SW 1271 (cell line): ENCODE results near the gene HES7.

Experiments
- DNase-seq, 2 experiments: peaks; one replicate each; lab custom pipeline; 2025; lab: John Stamatoyannopoulos, UW

Gene HES7

GRCh38 chr17:8072729-8073461 lies 51.0 kb downstream of the HES7 start:
- DNase-seq: no peak

DNA sequence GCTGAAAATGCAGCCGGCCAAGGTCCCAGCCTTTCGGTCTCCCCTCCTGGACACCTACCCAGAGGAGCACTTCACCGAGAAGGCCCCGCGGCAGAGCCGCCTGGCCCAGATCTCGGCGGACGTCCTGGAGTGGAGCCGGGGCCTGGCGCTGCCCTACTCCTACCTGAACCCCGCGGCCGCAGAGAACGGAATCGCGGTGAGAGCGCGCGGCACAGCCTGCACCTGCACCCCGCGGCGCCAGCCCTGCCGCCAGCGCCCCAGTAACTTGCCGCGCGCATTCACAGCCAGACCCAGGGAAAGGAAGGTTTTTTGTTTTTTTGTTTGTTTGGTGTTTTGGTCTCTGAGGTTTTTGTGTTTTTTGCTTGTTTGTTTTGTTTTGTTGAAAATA lies 51.6 kb downstream of the HES7 start:
- no peak for DNase-seq

- DNase-seq: no peak
Measured at GRCh38 chr17:8071496-8071895, 52.4 kb downstream of the HES7 start.
